A549 (cell line): ENCODE measurements around the gene SYP. TPM values are rescaled to one million over a fixed set of nuclear protein-coding genes. Genes with fewer than 3 reads are reported as not detected.

Experiments used
- ATAC-seq, 2 experiments: fragments of 200-7000 bp in 1 of 2; fragments of >200 bp in 1 of 2; cut with Nextera tagmentation in 1 of 2; cut with Tn5 transposase in 1 of 2; 3 replicates each; pipeline versions ENCODE4 v1.8.0 to v1.9.1; 2018 to 2020; ENCODE audit warnings: mild to moderate bottlenecking in 1 of 2, moderate library complexity in 1 of 2
- CTCF ChIA-PET: fragments of 300-600 bp; sonication (Branson Sonifier 250); formaldehyde crosslinking; extraction: SDS; loops from one replicate; lab custom pipeline; 2021; ENCODE audit warnings: antibody characterized with exemption, inconsistent platforms; lab: Yijun Ruan, JAX
- POLR2A ChIA-PET: fragments of 350-600 bp; formaldehyde crosslinking; extraction: SDS; loops from one replicate; lab custom pipeline; 2021; ENCODE audit warnings: antibody characterized with exemption, inconsistent platforms; lab: Yijun Ruan, JAX
- DNase-seq, 2 experiments: peaks; one replicate each; pipeline versions ENCODE4 v3.0.0 to v3.0.0-alpha.2; 2011 to 2016; ENCODE audit warnings: low read depth in 1 of 2, low spot score in 1 of 2
- FAIRE-seq: peaks from 2 replicates; lab custom pipeline; 2011; peaks lifted over from hg19 to GRCh38; lab: Jason Lieb, UNC
- H3K27ac ChIP-seq, 2 experiments: fragments of >200 bp; sonication (Bioruptor Twin); formaldehyde crosslinking; 3 replicates each; pipeline ENCODE4 v1.5.1; 2016 to 2017
- H3K4me1 ChIP-seq: fragments of >200 bp; sonication (Bioruptor Twin); formaldehyde crosslinking; 3 replicates; pipeline ENCODE4 v1.6.1; 2016
- H3K4me2 ChIP-seq: fragments of >200 bp; sonication (Bioruptor Twin); formaldehyde crosslinking; 3 replicates; pipeline ENCODE4 v1.6.1; 2016
- H3K4me3 ChIP-seq: fragments of >200 bp; sonication (Bioruptor Twin); formaldehyde crosslinking; 3 replicates; pipeline ENCODE4 v1.5.1; 2016
- H3K9me3 ChIP-seq: fragments of >200 bp; sonication (Bioruptor Twin); formaldehyde crosslinking; 3 replicates; pipeline ENCODE4 v1.6.1; 2016
- ATOH8 ChIP-seq: fragments of 250-450 bp; sonication (Bioruptor Pico); IDR thresholded peaks from 2 replicates; pipeline ENCODE4 v1.5.0; 2020; ENCODE audit warnings: low read depth, mild to moderate bottlenecking, moderate library complexity
- BHLHE40 ChIP-seq: IDR thresholded peaks from 2 replicates; pipeline ENCODE4 v1.6.1; 2012; ENCODE audit warnings: low read depth, low read length, inconsistent platforms
- CBX8 ChIP-seq: fragments of 200-600 bp; sonication (generic); IDR thresholded peaks from 2 replicates; pipeline ENCODE4 v1.6.1; 2016
- CHD2 ChIP-seq: fragments of 150-350 bp; IDR thresholded peaks from 2 replicates; pipeline ENCODE4 v1.6.1; 2014; ENCODE audit warnings: low read length; ENCODE audit not compliant: partially characterized antibody
- CHD4 ChIP-seq: fragments of 200-600 bp; sonication (generic); IDR thresholded peaks from 2 replicates; pipeline ENCODE4 v1.6.1; 2016; ENCODE audit warnings: antibody characterized with exemption, mild to moderate bottlenecking, borderline replicate concordance
- CTCF ChIP-seq: fragments of >200 bp; sonication (Bioruptor Twin); formaldehyde crosslinking; IDR thresholded peaks from 3 replicates; pipeline ENCODE4 v1.5.1; 2016
- E2F6 ChIP-seq: IDR thresholded peaks from 2 replicates; pipeline ENCODE4 v1.6.1; 2012; ENCODE audit warnings: low read depth, borderline replicate concordance
- EHF ChIP-seq: fragments of 250-450 bp; sonication (Bioruptor Pico); IDR thresholded peaks from 2 replicates; pipeline ENCODE4 v1.5.0; 2020; ENCODE audit warnings: mild to moderate bottlenecking
- EHMT2 ChIP-seq: fragments of 200-600 bp; sonication (generic); IDR thresholded peaks from 2 replicates; pipeline ENCODE4 v1.6.1; 2016; ENCODE audit warnings: antibody characterized with exemption, low read depth, mild to moderate bottlenecking, moderate library complexity
- EP300 ChIP-seq, 2 experiments: fragments of >200 bp; sonication (Bioruptor Twin); formaldehyde crosslinking; IDR thresholded peaks; 2 replicates in 1 of 2; 3 replicates in 1 of 2; pipeline ENCODE4 v1.6.1; 2016 to 2017
- ESRRA ChIP-seq: fragments of 150-350 bp; IDR thresholded peaks from 2 replicates; pipeline ENCODE4 v1.6.1; 2014; ENCODE audit warnings: mild to moderate bottlenecking, low read length, borderline replicate concordance
- FOSB ChIP-seq: fragments of 250-450 bp; sonication (Bioruptor Pico); IDR thresholded peaks from 2 replicates; pipeline ENCODE4 v1.5.0; 2020; ENCODE audit warnings: mild to moderate bottlenecking, moderate library complexity
- FOSL2 ChIP-seq, 2 experiments: fragments of 450-650 bp in 1 of 2; fragments of >200 bp in 1 of 2; sonication (Bioruptor Twin) in 1 of 2; formaldehyde crosslinking; IDR thresholded peaks; 2 replicates each; pipeline versions ENCODE4 v1.5.0 to v1.6.1; 2016 to 2020; ENCODE audit warnings: mild to moderate bottlenecking in 1 of 2, moderate library complexity in 1 of 2
- FOXS1 ChIP-seq: fragments of 250-450 bp; sonication (Bioruptor Pico); IDR thresholded peaks from 2 replicates; pipeline ENCODE4 v1.5.0; 2020; ENCODE audit warnings: mild to moderate bottlenecking, moderate library complexity
- GATA3 ChIP-seq: IDR thresholded peaks from 2 replicates; pipeline ENCODE4 v1.6.1; 2012; ENCODE audit warnings: borderline replicate concordance
- HDAC2 ChIP-seq: fragments of 200-600 bp; sonication (generic); IDR thresholded peaks from 2 replicates; pipeline ENCODE4 v1.6.1; 2016
- HES2 ChIP-seq: fragments of >200 bp; sonication (Bioruptor Twin); formaldehyde crosslinking; IDR thresholded peaks from 2 replicates; pipeline ENCODE4 v1.6.1; 2016
- HEYL ChIP-seq: fragments of 250-450 bp; sonication (Bioruptor Pico); IDR thresholded peaks from 2 replicates; pipeline ENCODE4 v1.8.0; 2021; ENCODE audit warnings: mild to moderate bottlenecking, moderate library complexity
- HMGXB4 ChIP-seq: fragments of 250-450 bp; sonication (Bioruptor Pico); IDR thresholded peaks from 2 replicates; pipeline ENCODE4 v1.5.0; 2021; ENCODE audit warnings: mild to moderate bottlenecking, moderate library complexity, borderline replicate concordance
- HOXA7 ChIP-seq: fragments of 250-450 bp; sonication (Bioruptor Pico); IDR thresholded peaks from 2 replicates; pipeline ENCODE4 v1.5.0; 2020; ENCODE audit warnings: mild to moderate bottlenecking, moderate library complexity
- HOXB13 ChIP-seq: fragments of 250-450 bp; sonication (Bioruptor Pico); IDR thresholded peaks from 2 replicates; pipeline ENCODE4 v1.5.0; 2020; ENCODE audit warnings: low read depth, mild to moderate bottlenecking, moderate library complexity
- HOXB5 ChIP-seq: fragments of 250-450 bp; sonication (Bioruptor Pico); IDR thresholded peaks from 2 replicates; pipeline ENCODE4 v1.5.0; 2020; ENCODE audit warnings: mild to moderate bottlenecking, moderate library complexity
- JUN ChIP-seq, 2 experiments: fragments of >200 bp; sonication (Bioruptor Twin); formaldehyde crosslinking; IDR thresholded peaks; 2 replicates in 1 of 2; 3 replicates in 1 of 2; pipeline ENCODE4 v1.6.1; 2016 to 2017
- KDM5A ChIP-seq: fragments of 200-600 bp; sonication (generic); IDR thresholded peaks from 2 replicates; pipeline ENCODE4 v1.6.1; 2016; ENCODE audit warnings: antibody characterized with exemption, mild to moderate bottlenecking
- MAX ChIP-seq: IDR thresholded peaks from 2 replicates; pipeline ENCODE4 v1.6.1; 2012
- MAZ ChIP-seq: fragments of 150-350 bp; IDR thresholded peaks from 2 replicates; pipeline ENCODE4 v1.6.1; 2014; ENCODE audit warnings: antibody characterized with exemption, low read depth, low read length, borderline replicate concordance
- MYC ChIP-seq: IDR thresholded peaks from 2 replicates; pipeline ENCODE4 v1.6.1; 2012; ENCODE audit warnings: mild to moderate bottlenecking, inconsistent platforms, low read length, improper control_type of control experiment, borderline replicate concordance
- NPAS2 ChIP-seq: fragments of 250-450 bp; sonication (Bioruptor Pico); IDR thresholded peaks from 2 replicates; pipeline ENCODE4 v1.8.0; 2022; ENCODE audit warnings: mild to moderate bottlenecking, moderate library complexity, borderline replicate concordance
- NR3C1 ChIP-seq: fragments of >200 bp; sonication (Bioruptor Twin); formaldehyde crosslinking; IDR thresholded peaks from 3 replicates; pipeline ENCODE4 v1.6.1; 2017
- PHF8 ChIP-seq: fragments of 200-600 bp; sonication (generic); IDR thresholded peaks from 2 replicates; pipeline ENCODE4 v1.6.1; 2016; ENCODE audit warnings: low read depth, mild to moderate bottlenecking, antibody characterized with exemption, moderate library complexity, borderline replicate concordance
- POLR2A ChIP-seq: IDR thresholded peaks from 2 replicates; pipeline ENCODE4 v1.6.1; 2012; ENCODE audit warnings: mild to moderate bottlenecking, low read length
- RARB ChIP-seq: fragments of 250-450 bp; sonication (Bioruptor Pico); IDR thresholded peaks from 2 replicates; pipeline ENCODE4 v1.8.0; 2021; ENCODE audit warnings: mild to moderate bottlenecking, moderate library complexity
- RCOR1 ChIP-seq: fragments of 150-350 bp; IDR thresholded peaks from 2 replicates; pipeline ENCODE4 v1.6.1; 2014; ENCODE audit warnings: antibody characterized with exemption, low read length, low read depth
- RNF2 ChIP-seq: fragments of 200-600 bp; sonication (generic); IDR thresholded peaks from 2 replicates; pipeline ENCODE4 v1.6.1; 2016; ENCODE audit warnings: low read depth, mild to moderate bottlenecking, antibody characterized with exemption, moderate library complexity, borderline replicate concordance
- SMC3 ChIP-seq: fragments of >200 bp; sonication (Bioruptor Twin); formaldehyde crosslinking; IDR thresholded peaks from 3 replicates; pipeline ENCODE4 v1.6.1; 2018; ENCODE audit warnings: inconsistent platforms
- SREBF2 ChIP-seq: fragments of 450-650 bp; IDR thresholded peaks from 2 replicates; pipeline ENCODE4 v1.6.1; 2014; ENCODE audit warnings: mild to moderate bottlenecking, moderate library complexity
- TP53 ChIP-seq: fragments of 250-450 bp; sonication (Bioruptor Pico); IDR thresholded peaks from 2 replicates; pipeline ENCODE4 v1.5.0; 2021; ENCODE audit warnings: mild to moderate bottlenecking, moderate library complexity
- ZFP36 ChIP-seq: fragments of 450-650 bp; IDR thresholded peaks from 2 replicates; pipeline ENCODE4 v1.6.1; 2014; ENCODE audit warnings: borderline replicate concordance; ENCODE audit not compliant: partially characterized antibody
- WGBS: methylation state at CpG from one replicate; pipeline ENCODE4 v1.1.6; 2017; ENCODE audit errors: missing lambda C conversion rate; 5-methylcytosine and 5-hydroxymethylcytosine counted together
- polyA plus RNA-seq, 4 experiments: library from polyadenylated mRNA; depleted of rRNA in 3 of 4; stranded (reverse); fragments of >200 nt; fragmentation: RNase III in 1 of 4; extraction: RNeasy Plus Mini Kit Qiagen cat#74134 plus additional on column Dnase treatment in 1 of 4; gene quantifications; 2 replicates in 3 of 4; 3 replicates in 1 of 4; pipeline ENCODE4 v1.2.3, GENCODE V29; 2011 to 2017

The SYP gene
- polyA plus RNA-seq, 2 of the 4 experiments (the other 2 are of a cell fraction): 1.3 to 3.8 TPM

GRCh38 chrX:49172280-49172780 lies 27.7 kb downstream of the SYP start:
- POLR2A ChIA-PET: interaction anchor here (0.7 to 1.8 kb wide), 4 partner anchors 9 to 19 kb away, joined by 3 to 7 read pairs (median 4); no protein-coding TSS in a partner anchor
- DNase-seq (peak in 1 of 2 experiments; percentile 72), FAIRE-seq (peak; percentile 59)
- TF ChIP-seq CHD2 (no peak), ESRRA (no peak), NR3C1 (no peak), HMGXB4 (CRISPR knock-in tag) (no peak), HES2 (no peak), ATOH8 (no peak), ZFP36 (no peak), MAZ (no peak), HOXB5 (CRISPR knock-in tag) (0 out of 2 replicates have a peak, but pooled peaks have one; percentile 28), EHF (CRISPR knock-in tag) (0 out of 2 replicates have a peak, but pooled peaks have one; percentile 40), CBX8 (no peak), EP300 (IDR thresholded peaks at IDR 0.05) (no peak), FOXS1 (CRISPR knock-in tag) (no peak), RNF2 (no peak), HOXB13 (CRISPR knock-in tag) (no peak), SREBF2 (no peak), FOSB (CRISPR knock-in tag) (no peak; the same call in 1 of the 2 replicates), BHLHE40 (no peak), POLR2A (peak; percentile 21; the same call in 1 of the 2 replicates), TP53 (CRISPR knock-in tag) (no peak), EHMT2 (no peak), MAX (peak; percentile 40; the same call in 1 of the 2 replicates), RCOR1 (no peak), MYC (no peak), SMC3 (no peak), FOSL2 (IDR thresholded peaks at IDR 0.05) (no peak), FOSL2 (CRISPR knock-in tag; IDR thresholded peaks at IDR 0.05) (no peak), NPAS2 (CRISPR knock-in tag) (no peak), HDAC2 (no peak), E2F6 (peak; percentile 32; the same call in 1 of the 2 replicates), RARB (CRISPR knock-in tag) (no peak), CTCF (no peak), KDM5A (no peak), JUN (IDR thresholded peaks at IDR 0.05) (no peak; a peak in 2 of 5 replicates), GATA3 (no peak; the same call in 1 of the 2 replicates), HEYL (CRISPR knock-in tag) (no peak), PHF8 (no peak), HOXA7 (CRISPR knock-in tag) (0 out of 2 replicates have a peak, but pooled peaks have one; percentile 76), CHD4 (no peak)

More at GRCh38 chrX:49172280-49172780, 27.7 kb downstream of the SYP start:
- Histone ChIP-seq H3K4me3 (peak overlapping the region; percentile 86), H3K27ac (peak overlapping the region; percentile 96 to 98), H3K4me1 (peaks cover 31% of the 10 kb centered on the region; the same call in 2 of the 3 replicates), H3K4me2 (peak overlapping the region; percentile 88), H3K9me3 (no peaks in the 10 kb centered on the region)
- 0% methylated on average over 11 of the region's 37 CpGs for WGBS
- peak; percentile 72 to 79 for ATAC-seq
- CTCF ChIA-PET: interaction anchor here (0.8 to 1.2 kb wide), 2 partner anchors 9 to 13 kb away, joined by 3 to 4 read pairs; no protein-coding TSS in a partner anchor
